Measurements from ENCODE around the gene ATF4.
A peak's percentile ranks its signal among the peaks of the same experiment; 100 is the strongest.

ATF4 gene

DNA sequence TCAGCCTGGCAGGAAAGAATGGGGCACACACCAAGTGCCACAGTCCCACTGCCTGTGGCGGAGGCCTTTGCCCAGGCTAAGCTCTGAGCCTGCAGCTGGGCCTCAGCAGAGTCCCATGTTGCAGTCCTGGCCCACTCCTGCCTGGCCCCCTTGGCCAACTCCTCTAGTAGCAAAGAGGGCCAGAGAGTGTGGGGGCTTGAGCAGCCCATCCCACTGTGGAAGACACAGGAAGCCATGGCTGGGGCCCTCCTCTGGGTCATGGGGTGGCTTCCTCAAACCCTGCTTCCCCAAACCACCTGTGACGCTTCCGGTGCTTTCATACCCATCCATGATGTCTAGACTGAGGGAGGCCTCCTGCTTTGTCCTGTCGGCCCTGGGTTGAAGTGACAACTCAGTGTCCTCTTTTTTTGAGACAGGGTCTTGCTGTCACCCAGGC is 6.4 kb downstream of the ATF4 start (continued):
- TF ChIP-seq KLF17 (tag by site-specific recombination; IDR thresholded peaks at IDR 0.05) (no peak), ZNF473 (tag by site-specific recombination; IDR thresholded peaks at IDR 0.05) (no peak), ZNF585B (tag by site-specific recombination; IDR thresholded peaks at IDR 0.05) (no peak), ZBTB17 (tag by site-specific recombination; IDR thresholded peaks at IDR 0.05) (no peak), HOXA7 (CRISPR knock-in tag; IDR thresholded peaks at IDR 0.05; ENCODE audit: borderline replicate concordance) (no peak), ZNF184 (tag by site-specific recombination; IDR thresholded peaks at IDR 0.05) (no peak), ZNF654 (tag by site-specific recombination; IDR thresholded peaks at IDR 0.05; ENCODE audit: low read depth) (no peak), SCRT2 (tag by site-specific recombination; IDR thresholded peaks at IDR 0.05) (peak; percentile 59; the same call in 1 of the 2 replicates), ZSCAN16 (tag by site-specific recombination; IDR thresholded peaks at IDR 0.05) (no peak), ZNF350 (tag by site-specific recombination; IDR thresholded peaks at IDR 0.05) (no peak), ZNF768 (tag by site-specific recombination; IDR thresholded peaks at IDR 0.05) (no peak), HOXD13 (CRISPR knock-in tag; IDR thresholded peaks at IDR 0.05; ENCODE audit: borderline replicate concordance) (0 out of 2 replicates have a peak, but pooled peaks have one; percentile 26), ZNF449 (tag by site-specific recombination; IDR thresholded peaks at IDR 0.05) (no peak)
- TF ChIP-seq, protein P1, sequence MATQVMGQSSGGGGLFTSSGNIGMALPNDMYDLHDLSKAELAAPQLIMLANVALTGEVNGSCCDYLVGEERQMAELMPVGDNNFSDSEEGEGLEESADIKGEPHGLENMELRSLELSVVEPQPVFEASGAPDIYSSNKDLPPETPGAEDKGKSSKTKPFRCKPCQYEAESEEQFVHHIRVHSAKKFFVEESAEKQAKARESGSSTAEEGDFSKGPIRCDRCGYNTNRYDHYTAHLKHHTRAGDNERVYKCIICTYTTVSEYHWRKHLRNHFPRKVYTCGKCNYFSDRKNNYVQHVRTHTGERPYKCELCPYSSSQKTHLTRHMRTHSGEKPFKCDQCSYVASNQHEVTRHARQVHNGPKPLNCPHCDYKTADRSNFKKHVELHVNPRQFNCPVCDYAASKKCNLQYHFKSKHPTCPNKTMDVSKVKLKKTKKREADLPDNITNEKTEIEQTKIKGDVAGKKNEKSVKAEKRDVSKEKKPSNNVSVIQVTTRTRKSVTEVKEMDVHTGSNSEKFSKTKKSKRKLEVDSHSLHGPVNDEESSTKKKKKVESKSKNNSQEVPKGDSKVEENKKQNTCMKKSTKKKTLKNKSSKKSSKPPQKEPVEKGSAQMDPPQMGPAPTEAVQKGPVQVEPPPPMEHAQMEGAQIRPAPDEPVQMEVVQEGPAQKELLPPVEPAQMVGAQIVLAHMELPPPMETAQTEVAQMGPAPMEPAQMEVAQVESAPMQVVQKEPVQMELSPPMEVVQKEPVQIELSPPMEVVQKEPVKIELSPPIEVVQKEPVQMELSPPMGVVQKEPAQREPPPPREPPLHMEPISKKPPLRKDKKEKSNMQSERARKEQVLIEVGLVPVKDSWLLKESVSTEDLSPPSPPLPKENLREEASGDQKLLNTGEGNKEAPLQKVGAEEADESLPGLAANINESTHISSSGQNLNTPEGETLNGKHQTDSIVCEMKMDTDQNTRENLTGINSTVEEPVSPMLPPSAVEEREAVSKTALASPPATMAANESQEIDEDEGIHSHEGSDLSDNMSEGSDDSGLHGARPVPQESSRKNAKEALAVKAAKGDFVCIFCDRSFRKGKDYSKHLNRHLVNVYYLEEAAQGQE (tag by site-specific recombination; IDR thresholded peaks at IDR 0.05) = no peak
- TF ChIP-seq, protein P2, sequence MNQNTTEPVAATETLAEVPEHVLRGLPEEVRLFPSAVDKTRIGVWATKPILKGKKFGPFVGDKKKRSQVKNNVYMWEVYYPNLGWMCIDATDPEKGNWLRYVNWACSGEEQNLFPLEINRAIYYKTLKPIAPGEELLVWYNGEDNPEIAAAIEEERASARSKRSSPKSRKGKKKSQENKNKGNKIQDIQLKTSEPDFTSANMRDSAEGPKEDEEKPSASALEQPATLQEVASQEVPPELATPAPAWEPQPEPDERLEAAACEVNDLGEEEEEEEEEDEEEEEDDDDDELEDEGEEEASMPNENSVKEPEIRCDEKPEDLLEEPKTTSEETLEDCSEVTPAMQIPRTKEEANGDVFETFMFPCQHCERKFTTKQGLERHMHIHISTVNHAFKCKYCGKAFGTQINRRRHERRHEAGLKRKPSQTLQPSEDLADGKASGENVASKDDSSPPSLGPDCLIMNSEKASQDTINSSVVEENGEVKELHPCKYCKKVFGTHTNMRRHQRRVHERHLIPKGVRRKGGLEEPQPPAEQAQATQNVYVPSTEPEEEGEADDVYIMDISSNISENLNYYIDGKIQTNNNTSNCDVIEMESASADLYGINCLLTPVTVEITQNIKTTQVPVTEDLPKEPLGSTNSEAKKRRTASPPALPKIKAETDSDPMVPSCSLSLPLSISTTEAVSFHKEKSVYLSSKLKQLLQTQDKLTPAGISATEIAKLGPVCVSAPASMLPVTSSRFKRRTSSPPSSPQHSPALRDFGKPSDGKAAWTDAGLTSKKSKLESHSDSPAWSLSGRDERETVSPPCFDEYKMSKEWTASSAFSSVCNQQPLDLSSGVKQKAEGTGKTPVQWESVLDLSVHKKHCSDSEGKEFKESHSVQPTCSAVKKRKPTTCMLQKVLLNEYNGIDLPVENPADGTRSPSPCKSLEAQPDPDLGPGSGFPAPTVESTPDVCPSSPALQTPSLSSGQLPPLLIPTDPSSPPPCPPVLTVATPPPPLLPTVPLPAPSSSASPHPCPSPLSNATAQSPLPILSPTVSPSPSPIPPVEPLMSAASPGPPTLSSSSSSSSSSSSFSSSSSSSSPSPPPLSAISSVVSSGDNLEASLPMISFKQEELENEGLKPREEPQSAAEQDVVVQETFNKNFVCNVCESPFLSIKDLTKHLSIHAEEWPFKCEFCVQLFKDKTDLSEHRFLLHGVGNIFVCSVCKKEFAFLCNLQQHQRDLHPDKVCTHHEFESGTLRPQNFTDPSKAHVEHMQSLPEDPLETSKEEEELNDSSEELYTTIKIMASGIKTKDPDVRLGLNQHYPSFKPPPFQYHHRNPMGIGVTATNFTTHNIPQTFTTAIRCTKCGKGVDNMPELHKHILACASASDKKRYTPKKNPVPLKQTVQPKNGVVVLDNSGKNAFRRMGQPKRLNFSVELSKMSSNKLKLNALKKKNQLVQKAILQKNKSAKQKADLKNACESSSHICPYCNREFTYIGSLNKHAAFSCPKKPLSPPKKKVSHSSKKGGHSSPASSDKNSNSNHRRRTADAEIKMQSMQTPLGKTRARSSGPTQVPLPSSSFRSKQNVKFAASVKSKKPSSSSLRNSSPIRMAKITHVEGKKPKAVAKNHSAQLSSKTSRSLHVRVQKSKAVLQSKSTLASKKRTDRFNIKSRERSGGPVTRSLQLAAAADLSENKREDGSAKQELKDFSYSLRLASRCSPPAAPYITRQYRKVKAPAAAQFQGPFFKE (tag by site-specific recombination; IDR thresholded peaks at IDR 0.05; ENCODE audit: borderline replicate concordance) = no peak
